Caco-2 (cell line): ENCODE measurements around the gene TXNL1. TPM values are rescaled to one million over a fixed set of nuclear protein-coding genes. Genes with fewer than 3 reads are reported as not detected.

Source experiments
- BruUV-seq: library from RNA; stranded (reverse); fragments of 400-500 nt; replicated peaks from 2 replicates; lab custom pipeline; 2021; lab: Mats Ljungman, UMichigan
- CTCF ChIA-PET: fragments of 300-600 bp; sonication (Branson Sonifier 250); formaldehyde crosslinking; loops from one replicate; lab custom pipeline; 2022; ENCODE audit warnings: antibody characterized with exemption; lab: Charles Lee
- POLR2A ChIA-PET: fragments of 300-600 bp; sonication (Branson Sonifier 250); formaldehyde crosslinking; loops from one replicate; lab custom pipeline; 2022; ENCODE audit warnings: antibody characterized with exemption; lab: Charles Lee
- DNase-seq, 2 experiments: peaks; one replicate each; pipeline versions ENCODE4 v3.0.0 to v3.0.0-alpha.2; 2020 to 2022
- H3K27me3 ChIP-seq: replicated peaks from 2 replicates; pipeline ENCODE4 v1.6.0; 2011; ENCODE audit warnings: low read length; ENCODE audit not compliant: control insufficient read depth, insufficient read depth
- H3K36me3 ChIP-seq: 2 replicates; pipeline ENCODE4 v1.5.1; 2011; ENCODE audit warnings: low read length; ENCODE audit not compliant: control insufficient read depth, insufficient read depth
- H3K4me1 ChIP-seq: fragments of 250-450 bp; sonication (Bioruptor Pico); 2 replicates; pipeline ENCODE4 v1.5.1; 2020; ENCODE audit warnings: mild to moderate bottlenecking
- H3K4me3 ChIP-seq: 2 replicates; pipeline ENCODE4 v1.5.1; 2011; ENCODE audit warnings: low read depth, mild to moderate bottlenecking, control low read depth, low read length
- H3K9me3 ChIP-seq: fragments of 250-450 bp; sonication (Bioruptor Pico); 2 replicates; pipeline ENCODE4 v1.5.1; 2020; ENCODE audit warnings: mild to moderate bottlenecking, moderate library complexity
- H3K27ac Mint-ChIP-seq: one replicate; pipeline ENCODE4 v1.8.0; 2022; ENCODE audit warnings: mixed read lengths; ENCODE audit not compliant: unreplicated experiment
- H3K27me3 Mint-ChIP-seq: one replicate; pipeline ENCODE4 v1.8.0; 2022; ENCODE audit warnings: mixed read lengths; ENCODE audit not compliant: insufficient read depth, unreplicated experiment
- H3K36me3 Mint-ChIP-seq: one replicate; pipeline ENCODE4 v1.8.0; 2022; ENCODE audit warnings: mild to moderate bottlenecking, mixed read lengths; ENCODE audit not compliant: insufficient read depth, unreplicated experiment
- H3K4me1 Mint-ChIP-seq: one replicate; pipeline ENCODE4 v1.8.0; 2022; ENCODE audit warnings: low read depth, mixed read lengths; ENCODE audit not compliant: unreplicated experiment
- H3K4me3 Mint-ChIP-seq: one replicate; pipeline ENCODE4 v1.8.0; 2022; ENCODE audit warnings: mild to moderate bottlenecking, moderate library complexity, mixed read lengths; ENCODE audit not compliant: unreplicated experiment
- H3K9me3 Mint-ChIP-seq: one replicate; pipeline ENCODE4 v1.8.0; 2022; ENCODE audit warnings: mixed read lengths; ENCODE audit not compliant: unreplicated experiment
- CTCF ChIP-seq, 2 experiments: fragments of 200-600 bp in 1 of 2; IDR thresholded peaks; 1 replicate in 1 of 2; 2 replicates in 1 of 2; pipeline versions ENCODE4 v1.5.1 to v1.8.0; 2011 to 2022; ENCODE audit warnings: antibody characterized with exemption in 1 of 2, control low read depth in 1 of 2, inconsistent platforms in 1 of 2, low read depth in 1 of 2, low read length in 1 of 2, mild to moderate bottlenecking in 1 of 2, moderate library complexity in 1 of 2; ENCODE audit not compliant: insufficient read depth in 1 of 2, severe bottlenecking in 1 of 2, unreplicated experiment in 1 of 2
- intact Hi-C: fragments of 100-400 bp; cut with micrococcal nuclease; formaldehyde crosslinking; loops from one replicate; pipeline ENCODE4 v1.10.0; 2022; ENCODE audit not compliant: unreplicated experiment
- total RNA-seq: library from RNA; stranded (reverse); gene quantifications from 2 replicates; pipeline ENCODE4 v1.2.3, GENCODE V29; 2022

The TXNL1 gene
- total RNA-seq, 1 experiment from 2014 or later = 49.0 TPM

GRCh38 chr18:56562479-56562878 is 75.9 kb downstream of the TXNL1 start:
- Mint-ChIP-seq H3K27ac (no peak overlapping the region), H3K9me3 (no peaks in the 10 kb centered on the region), H3K27me3 (peaks cover 6% of the 10 kb centered on the region), H3K4me3 (no peak overlapping the region), H3K36me3 (no peaks in the 10 kb centered on the region), H3K4me1 (no peaks in the 10 kb centered on the region)
- ChIA-PET CTCF (no interaction called here), POLR2A (no interaction called here)
- Histone ChIP-seq H3K4me1 (no peaks in the 10 kb centered on the region), H3K27me3 (no peaks in the 10 kb centered on the region), H3K36me3 (no peaks in the 10 kb centered on the region), H3K9me3 (no peaks in the 10 kb centered on the region), H3K4me3 (no peak overlapping the region)
- TF ChIP-seq CTCF (IDR thresholded peaks at IDR 0.05; ENCODE audit: insufficient read depth in 1 of 2, low read depth in 1 of 2, low read length in 1 of 2, severe bottlenecking in 1 of 2, unreplicated experiment in 1 of 2) = no peak
- BruUV-seq = no TSS peak
- intact Hi-C loops = no loop called here
- DNase-seq = no peak

GRCh38 chr18:56560992-56561391 is 77.4 kb downstream of the TXNL1 start:
- Histone ChIP-seq H3K27me3 (no peaks in the 10 kb centered on the region), H3K4me3 (no peak overlapping the region), H3K36me3 (no peaks in the 10 kb centered on the region), H3K9me3 (no peaks in the 10 kb centered on the region), H3K4me1 (no peaks in the 10 kb centered on the region)
- Mint-ChIP-seq H3K4me3 (no peak overlapping the region), H3K36me3 (no peaks in the 10 kb centered on the region), H3K27ac (no peak overlapping the region), H3K4me1 (no peaks in the 10 kb centered on the region), H3K9me3 (no peaks in the 10 kb centered on the region), H3K27me3 (peaks cover 6% of the 10 kb centered on the region)
- POLR2A ChIA-PET = no interaction called here
- no peak for TF ChIP-seq CTCF (IDR thresholded peaks at IDR 0.05; ENCODE audit: insufficient read depth in 1 of 2, low read depth in 1 of 2, low read length in 1 of 2, severe bottlenecking in 1 of 2, unreplicated experiment in 1 of 2)
- intact Hi-C loops = no loop called here
- DNase-seq = no peak
- CTCF ChIA-PET = no interaction called here
- BruUV-seq = no TSS peak

GRCh38 chr18:56559044-56559443 is 79.3 kb downstream of the TXNL1 start:
- no peak for TF ChIP-seq CTCF (IDR thresholded peaks at IDR 0.05; ENCODE audit: insufficient read depth in 1 of 2, low read depth in 1 of 2, low read length in 1 of 2, severe bottlenecking in 1 of 2, unreplicated experiment in 1 of 2)
- no peaks in the 10 kb centered on the region for H3K9me3 ChIP-seq
- POLR2A ChIA-PET = no interaction called here
- Mint-ChIP-seq H3K36me3 (no peaks in the 10 kb centered on the region), H3K27ac (no peak overlapping the region), H3K4me1 (no peaks in the 10 kb centered on the region), H3K9me3 (no peaks in the 10 kb centered on the region), H3K4me3 (no peak overlapping the region), H3K27me3 (peaks cover 6% of the 10 kb centered on the region)
- H3K36me3 ChIP-seq = no peaks in the 10 kb centered on the region
- CTCF ChIA-PET = no interaction called here
- no peak for DNase-seq
- intact Hi-C loops = no loop called here
- H3K4me3 ChIP-seq = no peak overlapping the region
- H3K27me3 ChIP-seq = no peaks in the 10 kb centered on the region
- no peaks in the 10 kb centered on the region for H3K4me1 ChIP-seq
- BruUV-seq = no TSS peak
